WTC11 (cell line): ENCODE data around the gene ECM2. TPM values are rescaled to one million over a fixed set of nuclear protein-coding genes. Genes with fewer than 3 reads are reported as not detected.

Experiments
- ATAC-seq: fragments of 200-7000 bp; cut with Tn5 transposase; 2 replicates; pipeline ENCODE4 v1.10.0; 2021; ENCODE audit warnings: mild to moderate bottlenecking, moderate library complexity
- CTCF ChIA-PET: fragments of 300-600 bp; sonication (Branson Sonifier 250); formaldehyde crosslinking; loops from one replicate; lab custom pipeline; 2021; ENCODE audit warnings: antibody characterized with exemption; lab: Charles Lee
- POLR2A ChIA-PET: fragments of 350-600 bp; sonication (Branson Sonifier 250); formaldehyde crosslinking; loops from one replicate; lab custom pipeline; 2021; ENCODE audit warnings: antibody characterized with exemption; lab: Charles Lee
- DNase-seq: peaks from one replicate; pipeline ENCODE4 v3.0.0; 2021; ENCODE audit warnings: low spot score
- H3K27ac Mint-ChIP-seq: 2 replicates; pipeline ENCODE4 v1.8.0; 2021; ENCODE audit warnings: mixed read lengths
- H3K27me3 Mint-ChIP-seq: 2 replicates; pipeline ENCODE4 v1.8.0; 2021; ENCODE audit warnings: low read depth, mild to moderate bottlenecking, moderate library complexity, mixed read lengths
- H3K36me3 Mint-ChIP-seq: 2 replicates; pipeline ENCODE4 v1.8.0; 2021; ENCODE audit warnings: mixed read lengths
- H3K4me1 Mint-ChIP-seq: 2 replicates; pipeline ENCODE4 v1.8.0; 2022; ENCODE audit warnings: mixed read lengths
- H3K4me3 Mint-ChIP-seq: 2 replicates; pipeline ENCODE4 v1.8.0; 2021; ENCODE audit warnings: mild to moderate bottlenecking, moderate library complexity, mixed read lengths
- H3K9me3 Mint-ChIP-seq: 2 replicates; pipeline ENCODE4 v1.8.0; 2021; ENCODE audit warnings: mixed read lengths
- AR ChIP-seq: fragments of 250-450 bp; sonication (Bioruptor Pico); IDR thresholded peaks from 2 replicates; pipeline ENCODE4 v1.9.0; 2021; ENCODE audit warnings: mild to moderate bottlenecking
- CTCF ChIP-seq: fragments of 200-600 bp; IDR thresholded peaks from 2 replicates; pipeline ENCODE4 v1.8.0; 2022; ENCODE audit warnings: antibody characterized with exemption
- ETV6 ChIP-seq: sonication (generic); formaldehyde crosslinking; IDR thresholded peaks from 2 replicates; pipeline ENCODE4 v1.8.1; 2022; ENCODE audit warnings: mild to moderate bottlenecking, missing genetic modification reagents
- GABPB1 ChIP-seq: sonication (generic); formaldehyde crosslinking; IDR thresholded peaks from 2 replicates; pipeline ENCODE4 v1.8.1; 2023; ENCODE audit warnings: mild to moderate bottlenecking, missing genetic modification reagents
- GRHL2 ChIP-seq: fragments of 250-450 bp; sonication (Bioruptor Pico); IDR thresholded peaks from 2 replicates; pipeline ENCODE4 v1.8.0; 2022; ENCODE audit warnings: mild to moderate bottlenecking, moderate library complexity; ENCODE audit not compliant: insufficient replicate concordance, severe bottlenecking
- IRF2 ChIP-seq: sonication (generic); formaldehyde crosslinking; IDR thresholded peaks from 2 replicates; pipeline ENCODE4 v1.8.0; 2022; ENCODE audit warnings: low read depth, missing genetic modification reagents, borderline replicate concordance
- MLX ChIP-seq: sonication (generic); formaldehyde crosslinking; IDR thresholded peaks from 2 replicates; pipeline ENCODE4 v1.8.1; 2023; ENCODE audit warnings: mild to moderate bottlenecking, missing genetic modification reagents, moderate library complexity
- NFE2L1 ChIP-seq: sonication (generic); formaldehyde crosslinking; IDR thresholded peaks from 2 replicates; pipeline ENCODE4 v1.8.1; 2023; ENCODE audit warnings: missing genetic modification reagents
- NFYB ChIP-seq: sonication (generic); formaldehyde crosslinking; conservative IDR thresholded peaks from 2 replicates; pipeline ENCODE4 v1.8.0; 2022; ENCODE audit warnings: low read depth, missing genetic modification reagents
- NR1H2 ChIP-seq: sonication (generic); formaldehyde crosslinking; IDR thresholded peaks from 2 replicates; pipeline ENCODE4 v1.9.0; 2021; ENCODE audit warnings: mild to moderate bottlenecking, moderate library complexity, missing genetic modification reagents
- SMAD4 ChIP-seq: sonication (generic); formaldehyde crosslinking; IDR thresholded peaks from 2 replicates; pipeline ENCODE4 v1.8.0; 2022; ENCODE audit warnings: mild to moderate bottlenecking, missing genetic modification reagents
- USF1 ChIP-seq: sonication (generic); formaldehyde crosslinking; IDR thresholded peaks from 2 replicates; pipeline ENCODE4 v1.8.0; 2022; ENCODE audit warnings: mild to moderate bottlenecking, missing genetic modification reagents
- ZBTB43 ChIP-seq: sonication (generic); formaldehyde crosslinking; IDR thresholded peaks from 2 replicates; pipeline ENCODE4 v1.8.1; 2023; ENCODE audit warnings: mild to moderate bottlenecking, missing genetic modification reagents
- ZNF317 ChIP-seq: sonication (generic); formaldehyde crosslinking; IDR thresholded peaks from 2 replicates; pipeline ENCODE4 v1.8.1; 2023; ENCODE audit warnings: low read depth, mild to moderate bottlenecking, moderate library complexity, missing genetic modification reagents, borderline replicate concordance
- total RNA-seq: library from RNA; stranded (reverse); gene quantifications from 3 replicates; pipeline ENCODE4 v1.2.3, GENCODE V29; 2021
- TF ChIP-seq, protein P1 (sequence below): fragments of 250-450 bp; sonication (Bioruptor Pico); IDR thresholded peaks from 2 replicates; pipeline ENCODE4 v1.9.0; 2021; ENCODE audit warnings: mild to moderate bottlenecking, borderline replicate concordance

ECM2 gene
- total RNA-seq, 1 experiment from 2014 or later, result not detected

- TF ChIP-seq MLX (no peak), NR1H2 (CRISPR knock-in tag) (no peak)
Measured at GRCh38 chr9:92516521-92516920, 19.3 kb downstream of the ECM2 start (continued).

DNA sequence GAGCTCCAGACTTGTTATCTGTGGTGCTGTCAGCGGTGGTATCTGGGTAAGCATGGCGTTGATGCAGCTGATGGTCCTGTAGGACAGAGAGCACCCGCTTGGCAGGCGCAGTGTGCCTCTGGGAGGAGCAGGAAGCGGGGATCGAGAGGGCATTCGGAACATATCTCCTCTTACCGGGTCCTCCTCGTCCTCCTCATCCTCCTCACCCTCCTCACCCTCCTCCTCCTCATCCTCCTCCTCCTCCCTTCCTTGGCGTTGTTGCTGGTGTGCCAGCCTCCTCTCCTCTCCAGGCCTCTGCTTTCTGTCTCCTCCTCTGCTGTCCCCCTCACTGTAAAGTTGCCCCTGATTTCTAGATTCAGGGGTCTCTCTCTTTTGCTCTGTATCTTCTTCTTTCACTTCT, 21.2 kb downstream of the ECM2 start:
- H3K4me1 Mint-ChIP-seq, result peaks cover 15% of the 10 kb centered on the region
- DNase-seq (no peak), ATAC-seq (no peak)
- H3K36me3 Mint-ChIP-seq, result no peaks in the 10 kb centered on the region
- H3K9me3 Mint-ChIP-seq, result 0 out of 2 replicates have a peak, but pooled peaks cover under 1% of the 10 kb centered on the region
- no peak overlapping the region for H3K4me3 Mint-ChIP-seq
- CTCF ChIA-PET, result no interaction called here
- no peaks in the 10 kb centered on the region for H3K27me3 Mint-ChIP-seq
- POLR2A ChIA-PET, result no interaction called here
- peak overlapping the region; percentile 19; the same call in 1 of the 2 replicates for H3K27ac Mint-ChIP-seq
- TF ChIP-seq, protein P1, sequence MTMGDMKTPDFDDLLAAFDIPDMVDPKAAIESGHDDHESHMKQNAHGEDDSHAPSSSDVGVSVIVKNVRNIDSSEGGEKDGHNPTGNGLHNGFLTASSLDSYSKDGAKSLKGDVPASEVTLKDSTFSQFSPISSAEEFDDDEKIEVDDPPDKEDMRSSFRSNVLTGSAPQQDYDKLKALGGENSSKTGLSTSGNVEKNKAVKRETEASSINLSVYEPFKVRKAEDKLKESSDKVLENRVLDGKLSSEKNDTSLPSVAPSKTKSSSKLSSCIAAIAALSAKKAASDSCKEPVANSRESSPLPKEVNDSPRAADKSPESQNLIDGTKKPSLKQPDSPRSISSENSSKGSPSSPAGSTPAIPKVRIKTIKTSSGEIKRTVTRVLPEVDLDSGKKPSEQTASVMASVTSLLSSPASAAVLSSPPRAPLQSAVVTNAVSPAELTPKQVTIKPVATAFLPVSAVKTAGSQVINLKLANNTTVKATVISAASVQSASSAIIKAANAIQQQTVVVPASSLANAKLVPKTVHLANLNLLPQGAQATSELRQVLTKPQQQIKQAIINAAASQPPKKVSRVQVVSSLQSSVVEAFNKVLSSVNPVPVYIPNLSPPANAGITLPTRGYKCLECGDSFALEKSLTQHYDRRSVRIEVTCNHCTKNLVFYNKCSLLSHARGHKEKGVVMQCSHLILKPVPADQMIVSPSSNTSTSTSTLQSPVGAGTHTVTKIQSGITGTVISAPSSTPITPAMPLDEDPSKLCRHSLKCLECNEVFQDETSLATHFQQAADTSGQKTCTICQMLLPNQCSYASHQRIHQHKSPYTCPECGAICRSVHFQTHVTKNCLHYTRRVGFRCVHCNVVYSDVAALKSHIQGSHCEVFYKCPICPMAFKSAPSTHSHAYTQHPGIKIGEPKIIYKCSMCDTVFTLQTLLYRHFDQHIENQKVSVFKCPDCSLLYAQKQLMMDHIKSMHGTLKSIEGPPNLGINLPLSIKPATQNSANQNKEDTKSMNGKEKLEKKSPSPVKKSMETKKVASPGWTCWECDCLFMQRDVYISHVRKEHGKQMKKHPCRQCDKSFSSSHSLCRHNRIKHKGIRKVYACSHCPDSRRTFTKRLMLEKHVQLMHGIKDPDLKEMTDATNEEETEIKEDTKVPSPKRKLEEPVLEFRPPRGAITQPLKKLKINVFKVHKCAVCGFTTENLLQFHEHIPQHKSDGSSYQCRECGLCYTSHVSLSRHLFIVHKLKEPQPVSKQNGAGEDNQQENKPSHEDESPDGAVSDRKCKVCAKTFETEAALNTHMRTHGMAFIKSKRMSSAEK, result no peak
- no peak for TF ChIP-seq ZBTB43 (CRISPR knock-in tag)
- TF ChIP-seq USF1 (CRISPR knock-in tag), result no peak
- TF ChIP-seq CTCF, result no peak
- no peak for TF ChIP-seq IRF2
- no peak for TF ChIP-seq ETV6 (CRISPR knock-in tag)
- TF ChIP-seq SMAD4 (CRISPR knock-in tag), result no peak
- no peak for TF ChIP-seq NFE2L1
- no peak for TF ChIP-seq GRHL2 (CRISPR knock-in tag)
- no peak for TF ChIP-seq NFYB (CRISPR knock-in tag)
- TF ChIP-seq ZNF317, result no peak

DNA sequence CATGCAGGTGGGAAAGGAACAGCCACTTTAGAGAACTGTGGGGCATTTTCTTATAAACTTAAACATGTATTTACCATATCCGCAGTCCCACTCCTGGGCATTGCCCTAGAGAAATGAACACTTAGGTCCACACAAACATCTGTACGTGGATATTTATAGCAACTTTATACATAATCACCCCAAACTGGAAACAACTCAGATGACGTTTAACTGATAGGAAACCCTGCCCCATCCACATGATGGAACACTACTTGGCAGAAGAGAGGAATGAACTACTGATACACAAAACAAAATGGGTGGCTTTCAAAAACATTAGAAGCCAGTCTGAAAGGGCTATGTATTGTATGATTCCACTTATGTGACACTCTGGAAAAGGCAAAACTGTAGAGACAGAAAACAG, 22.4 kb downstream of the ECM2 start:
- ChIA-PET POLR2A (no interaction called here), CTCF (no interaction called here)
- ATAC-seq, result no peak
- Mint-ChIP-seq H3K36me3 (no peaks in the 10 kb centered on the region), H3K4me3 (no peak overlapping the region), H3K27ac (no peak overlapping the region), H3K4me1 (peaks cover 15% of the 10 kb centered on the region), H3K9me3 (no peaks in the 10 kb centered on the region), H3K27me3 (no peaks in the 10 kb centered on the region)
- DNase-seq, result no peak
- no peak for TF ChIP-seq GABPB1 (CRISPR knock-in tag)
- no peak for TF ChIP-seq AR (CRISPR knock-in tag)
